HG03064 (cell line): ENCODE results near the gene KCNQ1OT1.

ENCODE experiments used
- ATAC-seq: cut with Tn5 transposase; IDR thresholded peaks from one replicate; pipeline ENCODE4 v1.9.1; 2021; ENCODE audit warnings: low read depth; ENCODE audit not compliant: unreplicated experiment

KCNQ1OT1 gene

DNA sequence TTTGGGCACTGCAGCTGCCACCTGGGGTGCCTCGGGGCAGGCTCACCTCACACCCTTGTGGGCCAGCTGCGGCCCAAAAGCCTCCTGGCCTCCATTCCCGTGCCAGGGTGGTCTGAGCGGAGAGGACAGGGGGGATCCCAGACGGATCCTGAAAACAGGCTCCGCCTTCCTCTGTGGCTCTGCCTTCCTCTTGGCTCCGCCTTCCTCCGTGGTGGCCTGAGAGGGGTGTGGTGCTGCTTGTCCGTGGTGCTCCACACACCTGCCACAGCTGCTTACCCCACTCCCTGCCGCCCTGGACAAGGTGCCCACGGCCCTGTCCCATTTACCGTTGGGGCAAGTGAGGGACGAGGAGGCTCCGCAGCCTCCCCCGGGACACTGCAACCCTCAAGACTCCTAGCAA, 23.2 kb upstream of the KCNQ1OT1 start:
- ATAC-seq: no peak

DNA sequence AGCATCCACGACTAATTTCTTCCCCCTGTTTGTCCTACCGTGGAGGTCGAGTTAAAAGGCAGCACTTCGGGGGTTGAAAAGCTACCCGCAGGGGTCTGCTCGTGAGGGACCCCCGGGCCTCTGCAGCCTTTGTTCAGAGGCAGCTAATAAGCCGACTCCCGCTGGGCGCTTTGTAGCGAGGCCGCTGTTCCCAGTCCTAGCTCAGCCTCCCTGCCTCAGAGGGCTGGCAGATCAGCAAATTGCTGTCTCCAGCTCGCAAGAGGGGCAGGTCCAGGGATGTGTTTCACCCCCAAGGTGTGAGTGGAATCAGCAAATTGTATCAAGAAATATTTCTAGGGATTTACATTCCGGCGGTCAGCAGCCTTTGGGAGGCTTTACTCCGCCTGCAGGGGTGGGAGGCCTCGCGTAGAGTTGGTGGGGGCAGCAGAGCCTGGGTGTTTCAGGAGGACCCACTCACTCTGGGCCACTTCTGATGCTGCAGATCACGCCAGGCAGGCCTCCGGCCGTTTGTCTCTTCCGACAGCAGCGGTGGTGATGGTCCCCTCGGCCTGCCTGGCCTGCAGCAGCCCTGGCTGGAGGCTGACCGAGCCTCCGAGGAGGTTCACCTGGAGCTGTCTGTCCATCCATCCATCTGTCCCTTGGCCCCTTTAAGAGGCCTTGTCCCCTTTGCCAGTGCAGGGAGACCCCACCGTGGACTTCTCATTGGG, 21.6 kb upstream of the KCNQ1OT1 start:
- no peak for ATAC-seq

DNA sequence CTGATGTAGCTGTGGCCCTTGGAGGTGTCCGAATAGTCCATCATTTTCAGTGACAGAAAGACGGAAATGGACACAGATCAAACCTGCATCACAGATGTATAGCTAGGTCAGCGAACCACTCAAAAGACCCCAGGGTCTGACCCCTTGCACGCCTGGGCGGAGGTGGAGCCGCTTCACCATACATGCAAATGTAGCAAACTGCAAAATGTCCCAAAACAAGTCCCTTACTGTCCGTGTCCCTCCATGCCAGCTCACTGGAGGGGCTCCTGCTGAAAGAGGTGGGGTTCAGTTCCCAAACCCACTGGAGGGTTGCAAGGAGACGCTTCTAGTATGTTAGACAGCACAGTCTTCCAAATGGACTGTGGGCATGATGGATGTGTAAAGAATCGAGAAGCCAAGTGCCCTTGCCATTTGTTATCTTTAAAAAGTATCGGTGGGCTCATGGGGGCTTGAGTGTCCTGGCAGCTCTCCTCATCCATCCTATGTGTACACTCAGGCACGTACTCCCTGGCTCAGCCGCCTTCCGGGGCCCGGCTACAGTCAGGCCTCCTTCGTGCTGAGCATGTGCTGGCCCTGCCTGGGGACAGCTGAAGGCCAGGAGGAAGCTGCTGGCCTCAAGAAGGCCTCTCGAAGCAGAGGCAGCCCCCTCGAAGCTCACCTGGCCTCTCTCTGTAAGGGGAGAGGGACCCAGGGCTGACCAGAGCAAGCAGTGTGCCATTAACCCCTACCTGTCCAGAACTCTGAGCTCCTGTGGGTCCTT, 20.2 kb upstream of the KCNQ1OT1 start:
- no peak for ATAC-seq

DNA sequence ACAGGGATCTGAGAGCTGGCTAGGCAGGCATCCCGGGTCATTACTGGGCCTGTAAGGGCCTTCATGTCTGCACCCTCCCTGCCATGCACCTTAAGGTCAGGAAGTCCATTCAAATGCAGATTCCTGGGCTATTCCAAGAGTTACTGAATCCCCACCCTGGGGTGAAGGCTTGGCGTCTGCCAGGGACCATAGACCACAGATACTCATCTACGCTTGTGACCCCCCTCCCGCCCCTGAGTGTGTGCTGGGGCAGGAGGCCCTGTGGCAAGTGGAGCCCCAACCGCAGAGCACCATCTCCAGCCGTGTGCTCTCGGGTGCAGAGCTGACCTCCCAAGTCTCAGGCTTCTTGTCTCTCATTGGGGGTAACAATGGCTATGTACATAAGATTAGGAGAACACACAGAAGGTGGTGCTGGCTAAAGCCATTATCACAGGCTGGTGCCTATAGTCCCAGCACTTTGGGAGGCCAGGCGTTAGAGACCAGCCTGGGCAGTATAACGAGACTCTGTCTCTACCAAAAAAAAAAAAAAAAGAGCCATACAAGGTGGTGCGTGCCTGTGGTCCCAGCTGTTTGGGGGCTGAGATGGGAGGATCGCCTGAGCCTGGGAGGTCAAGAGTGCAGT, 19.1 kb upstream of the KCNQ1OT1 start:
- no peak for ATAC-seq

DNA sequence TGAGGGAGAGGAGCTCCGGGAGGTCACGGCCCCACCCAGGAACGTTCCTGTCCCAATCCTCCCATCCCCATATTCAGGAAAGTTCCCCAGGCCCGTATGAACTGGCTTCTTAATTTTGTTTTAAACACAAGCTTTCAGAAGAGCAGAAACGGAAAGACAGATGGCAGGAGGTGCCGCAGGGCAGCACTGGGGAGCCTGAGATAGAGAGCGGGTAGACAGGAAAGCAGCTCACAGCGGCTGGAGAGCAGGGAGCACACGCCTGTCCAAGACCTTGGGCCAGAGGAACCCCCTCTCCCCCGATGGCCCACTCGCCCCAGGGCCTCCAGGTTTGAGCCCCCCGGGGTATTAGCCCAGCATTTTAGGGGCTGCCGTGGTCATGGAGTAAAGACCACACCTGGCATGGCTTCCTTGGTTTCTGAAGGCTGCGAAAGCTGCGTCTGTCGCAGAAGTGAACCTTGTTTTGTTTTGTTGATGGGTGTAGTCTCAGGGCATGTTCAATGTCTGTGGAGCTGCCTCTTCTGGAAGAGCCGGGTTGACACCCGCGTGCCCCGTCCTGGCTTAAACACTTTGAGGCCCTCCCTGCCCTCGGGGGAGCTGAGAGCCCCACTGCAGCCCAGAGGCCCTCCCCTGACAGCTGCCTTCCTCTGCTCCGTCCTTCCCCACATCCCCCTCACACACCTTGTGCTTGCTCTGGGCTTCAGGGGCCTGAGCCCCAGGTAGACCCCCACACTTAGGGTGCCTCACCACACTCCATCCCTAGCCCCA, 17.9 kb upstream of the KCNQ1OT1 start:
- ATAC-seq: no peak

DNA sequence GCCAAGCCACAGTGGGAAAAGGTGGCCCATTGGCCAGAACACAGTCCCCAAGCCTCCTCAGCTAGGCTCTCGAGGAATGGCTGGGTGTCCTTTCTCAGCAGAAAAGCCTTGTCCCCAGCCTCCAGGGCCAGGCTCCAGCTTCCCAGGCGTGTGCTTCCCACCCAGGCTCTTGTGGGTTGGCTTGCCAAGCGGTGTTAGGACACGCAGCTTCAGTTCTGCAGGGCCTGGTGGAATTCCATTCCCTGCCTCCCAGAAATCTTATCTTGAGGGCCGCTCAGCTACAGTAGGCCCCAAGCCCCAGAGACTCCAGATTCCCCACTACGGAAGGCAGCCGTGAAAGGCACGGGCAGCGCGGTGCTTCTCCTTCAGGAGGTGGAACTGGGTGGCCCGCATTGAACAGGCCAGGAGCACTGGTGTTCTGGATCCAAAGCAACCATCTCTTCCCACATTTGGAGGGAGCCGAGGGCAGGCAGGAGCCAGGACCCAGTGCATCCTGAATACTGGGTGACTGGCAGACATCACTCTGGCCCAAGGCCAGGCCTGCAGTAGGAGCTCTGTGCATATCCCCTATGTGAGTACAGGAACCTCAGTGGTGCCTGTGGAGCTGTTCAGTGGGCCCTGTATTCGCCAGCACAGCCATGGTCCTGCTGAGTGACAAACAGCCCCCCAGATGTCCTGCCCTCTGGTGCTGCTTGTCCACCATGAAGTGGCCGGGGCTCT, 16.7 kb upstream of the KCNQ1OT1 start:
- no peak for ATAC-seq

DNA sequence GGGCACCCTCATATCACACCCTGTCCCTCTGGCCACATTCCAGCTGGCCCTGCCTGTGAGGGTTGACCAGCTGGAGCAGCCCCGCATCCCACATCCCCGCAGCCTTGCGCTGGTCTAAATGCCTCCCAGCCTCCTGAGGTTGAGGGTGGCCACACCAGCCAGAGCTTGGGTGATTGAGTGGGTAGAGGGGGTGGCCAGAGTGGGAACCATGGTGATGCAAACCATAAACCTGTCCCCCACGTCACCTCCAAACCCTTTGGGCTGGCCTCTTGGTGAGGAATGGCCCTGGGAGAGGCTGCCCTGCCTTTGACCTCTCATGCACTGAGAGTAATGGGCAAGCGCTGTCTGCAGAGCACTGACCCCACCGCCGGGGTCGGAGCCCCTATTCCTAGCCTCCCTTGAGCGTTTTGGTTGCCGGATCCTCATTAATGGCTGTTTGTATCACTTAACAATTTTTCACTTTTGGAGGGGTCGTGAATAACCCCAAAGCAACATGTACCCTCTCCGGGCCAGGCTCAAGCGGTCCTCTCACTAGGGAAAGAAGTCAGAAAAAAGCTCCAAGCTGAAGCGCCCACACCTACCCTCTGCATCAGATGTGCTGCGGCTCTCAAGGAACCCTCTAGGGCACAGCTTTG, 16.0 kb upstream of the KCNQ1OT1 start:
- ATAC-seq: no peak

DNA sequence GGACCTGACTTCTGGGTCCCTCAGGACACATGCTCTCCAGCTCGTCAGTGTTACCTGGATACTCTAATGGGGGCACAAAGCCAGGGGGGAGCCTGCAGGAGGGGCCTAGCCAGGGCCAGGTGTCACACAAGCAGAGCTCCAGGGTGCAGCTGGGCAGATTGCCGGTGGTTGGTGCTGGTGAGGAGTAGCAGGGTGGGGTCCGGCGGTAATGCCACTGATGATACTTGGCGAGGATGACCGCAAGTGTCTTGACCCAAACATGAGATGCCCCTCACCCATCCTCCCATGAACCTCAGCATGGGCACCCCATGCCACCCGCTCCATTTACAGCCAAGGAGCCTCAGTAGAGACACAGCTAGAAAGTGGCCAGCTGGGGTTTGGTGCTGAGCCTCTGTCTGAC, 15.1 kb upstream of the KCNQ1OT1 start:
- no peak for ATAC-seq

DNA sequence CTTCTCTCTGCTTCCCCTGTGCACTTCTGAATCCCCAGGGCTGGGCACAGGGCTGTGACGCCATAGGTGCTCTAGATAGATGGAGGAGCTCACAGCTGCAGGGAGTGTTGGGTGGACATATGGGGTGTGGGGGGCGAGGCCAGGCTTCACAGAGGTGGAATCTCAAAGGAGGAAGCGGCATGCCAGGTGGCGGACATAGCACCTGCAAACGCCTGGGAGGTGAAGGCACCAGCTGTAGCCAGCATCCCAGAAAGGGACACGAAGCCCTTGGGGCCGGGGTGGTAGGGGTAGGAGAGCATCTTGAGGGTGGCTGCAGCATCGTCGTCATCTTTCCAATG, 14.6 kb upstream of the KCNQ1OT1 start:
- ATAC-seq: no peak

DNA sequence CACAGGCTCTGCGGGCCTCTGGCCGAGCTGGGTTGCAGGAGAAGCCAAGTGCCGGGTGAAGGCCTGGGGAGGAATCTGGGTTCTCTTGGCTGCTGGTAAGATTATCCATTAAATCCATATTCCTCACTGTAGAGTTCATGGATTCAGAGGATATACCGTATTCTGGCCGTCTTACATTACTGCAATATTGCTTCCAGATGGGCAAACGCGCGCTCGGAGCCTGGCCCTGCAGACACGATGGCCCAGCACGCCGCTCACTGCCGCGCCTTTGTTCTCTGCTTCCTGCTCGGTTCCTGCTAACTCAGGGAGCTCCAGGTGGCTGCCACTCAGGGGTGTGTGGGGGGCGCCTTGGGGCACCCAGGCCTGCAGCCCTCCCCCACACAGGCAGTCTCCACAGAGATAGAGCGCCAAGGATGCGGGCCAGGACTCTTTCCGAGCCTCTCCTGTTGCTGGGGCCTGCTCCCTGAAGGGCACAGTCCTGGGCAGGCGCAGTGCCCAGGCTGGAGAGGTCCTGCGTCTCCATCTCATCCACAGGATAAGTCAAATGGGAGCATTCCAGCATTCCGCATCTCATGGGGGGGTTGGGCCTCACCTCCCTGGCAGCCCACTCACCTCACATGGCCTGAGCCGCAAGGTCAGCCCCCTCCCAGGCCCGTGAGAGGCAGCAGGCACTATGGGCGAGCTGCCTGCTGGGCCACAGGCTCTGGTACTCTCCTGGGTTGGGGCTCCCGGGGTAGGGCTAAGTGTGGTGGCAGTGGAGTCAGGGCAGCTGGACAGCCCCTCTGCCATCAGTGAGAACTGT, 14.1 kb upstream of the KCNQ1OT1 start:
- no peak for ATAC-seq

DNA sequence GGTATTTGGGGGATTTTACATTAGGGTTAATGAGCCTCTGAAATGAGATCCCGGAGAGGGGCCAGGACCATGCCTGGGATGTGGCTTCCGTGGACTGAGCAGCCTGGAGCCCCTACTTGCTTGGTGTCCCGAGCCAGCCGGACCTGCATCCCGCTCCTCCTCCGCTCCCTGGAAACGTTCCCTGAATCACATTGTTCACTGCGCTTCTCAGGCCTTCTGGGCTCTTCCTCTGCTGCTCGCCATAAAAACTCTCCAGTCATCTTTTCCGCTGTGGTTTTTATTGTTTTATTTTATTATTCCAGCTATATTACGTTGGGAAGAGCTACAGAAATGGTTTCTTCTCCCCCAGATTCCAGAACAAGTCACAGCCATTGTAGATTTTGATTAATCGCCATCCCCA, 13.3 kb upstream of the KCNQ1OT1 start:
- ATAC-seq: no peak

DNA sequence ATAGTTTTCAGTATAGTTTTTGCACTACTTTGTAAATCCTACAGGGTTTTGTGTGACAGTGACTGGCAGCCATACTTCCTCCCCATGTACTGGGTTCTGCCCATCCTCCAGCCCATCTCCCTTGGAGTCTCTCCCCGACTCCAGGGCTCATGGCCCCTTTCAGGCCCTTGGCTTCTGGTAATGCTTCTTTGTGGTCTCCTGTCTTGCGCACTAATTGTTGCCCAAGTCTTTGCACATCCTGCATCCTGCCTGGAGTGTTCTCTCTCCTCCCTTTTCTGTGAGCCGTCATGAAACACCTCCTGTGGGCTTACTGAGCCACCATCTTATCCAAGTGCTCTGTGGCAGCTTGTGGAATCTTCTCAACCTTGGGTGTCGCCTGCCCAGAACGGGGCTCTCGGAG, 11.4 kb upstream of the KCNQ1OT1 start:
- no peak for ATAC-seq

DNA sequence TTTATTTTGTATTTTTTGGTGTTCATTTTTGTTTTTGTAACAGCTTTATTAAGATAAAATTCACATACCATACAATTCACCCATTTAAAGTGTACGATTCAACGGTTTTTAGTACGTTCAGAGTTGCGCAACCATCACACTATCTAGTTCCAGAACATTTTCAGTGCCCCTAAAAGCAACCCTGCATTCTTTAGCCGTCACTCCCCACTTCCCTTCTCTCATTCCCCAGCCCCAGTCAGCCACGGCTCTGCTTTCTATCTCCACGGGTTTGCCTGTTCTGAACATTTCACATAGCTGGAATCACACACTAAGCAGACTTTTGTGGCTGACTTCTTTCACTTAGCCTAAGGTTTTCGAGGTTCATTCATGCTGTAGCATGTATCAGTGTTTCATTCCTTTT, 9.6 kb upstream of the KCNQ1OT1 start:
- no peak for ATAC-seq

DNA sequence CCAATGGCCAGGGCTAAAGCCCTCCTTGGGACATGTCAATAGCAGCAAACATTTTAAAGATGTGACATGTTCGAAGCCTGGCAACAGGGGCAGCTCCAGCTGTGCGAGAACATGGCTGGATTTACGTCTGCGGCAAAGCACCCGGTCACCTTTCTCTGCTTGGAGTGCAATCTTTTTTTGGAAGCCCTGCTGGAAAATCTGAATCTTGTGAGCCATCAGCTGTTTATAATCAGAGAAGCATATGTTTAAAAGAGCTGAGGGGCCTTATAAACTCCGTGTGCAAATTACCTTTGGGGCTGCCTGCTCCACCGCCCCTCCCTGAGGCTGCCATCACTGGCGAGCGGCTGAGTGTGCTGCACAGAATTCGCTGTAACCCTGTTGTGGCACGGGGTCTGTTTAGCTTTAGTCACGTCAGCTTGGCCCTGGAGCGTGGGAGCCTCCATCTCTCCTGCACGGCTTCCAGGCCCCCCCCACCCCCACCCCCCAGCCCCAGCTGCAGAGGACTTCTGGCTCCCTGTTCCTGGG, 9.0 kb upstream of the KCNQ1OT1 start:
- no peak for ATAC-seq

DNA sequence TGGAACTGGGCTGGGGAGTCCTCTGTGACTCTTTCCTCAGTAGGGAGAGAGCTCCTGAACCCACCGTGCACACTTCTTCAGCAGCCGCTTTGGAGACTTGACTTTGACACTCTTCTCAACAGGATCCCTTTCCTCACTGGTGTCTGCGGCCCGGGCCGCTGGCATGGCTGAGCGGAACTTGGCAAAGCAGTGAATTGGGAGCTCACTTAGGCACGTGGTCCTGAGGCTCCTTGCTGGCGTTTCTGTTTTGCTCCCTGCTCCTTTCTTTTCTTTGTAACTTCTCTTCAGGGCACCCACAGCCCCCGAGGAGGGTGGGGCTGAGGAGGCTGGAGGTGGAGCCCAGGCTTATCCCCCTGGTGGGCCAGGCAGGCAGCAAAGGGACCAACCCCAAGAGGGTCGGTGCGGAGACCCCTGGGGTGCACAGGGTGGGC, 8.4 kb upstream of the KCNQ1OT1 start:
- ATAC-seq: no peak

DNA sequence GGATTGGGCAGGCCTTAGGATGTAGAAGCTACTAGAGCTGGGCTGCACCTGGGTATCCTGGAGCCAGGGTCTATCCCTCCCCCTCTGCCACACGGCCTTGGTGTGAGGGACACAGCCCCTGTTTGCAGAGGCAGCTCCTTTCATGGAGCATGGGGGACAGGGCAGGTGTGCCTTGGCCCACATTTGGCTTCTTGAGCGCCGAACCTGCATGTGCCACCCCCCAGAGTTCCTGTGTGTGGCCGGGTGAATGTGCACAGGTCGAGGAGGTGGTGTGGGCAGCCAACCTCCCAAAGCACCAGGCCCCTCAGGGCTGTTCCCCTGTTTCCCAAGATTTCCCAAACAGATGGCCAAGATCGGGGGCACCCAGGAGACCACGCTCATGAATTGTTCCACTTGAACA, 7.9 kb upstream of the KCNQ1OT1 start:
- no peak for ATAC-seq

DNA sequence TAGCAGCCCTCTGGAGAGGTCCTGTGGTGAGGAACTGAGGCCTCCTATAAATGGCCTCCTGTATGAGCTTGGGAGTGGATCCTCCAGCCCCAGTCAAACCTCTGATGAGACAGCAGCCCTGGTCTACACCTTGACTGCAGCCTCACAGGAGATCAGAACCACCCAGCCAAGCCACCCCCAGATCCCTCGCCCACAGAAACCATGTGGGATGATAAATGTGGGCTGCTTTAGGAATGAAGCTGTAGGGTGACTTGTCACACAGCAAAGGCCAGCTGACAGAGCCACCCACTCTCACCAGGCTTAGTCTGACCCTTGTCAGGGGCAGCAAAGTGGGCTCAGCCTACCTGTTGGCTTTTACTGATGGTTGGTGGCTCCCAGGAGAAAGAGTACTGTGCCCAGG, 6.5 kb upstream of the KCNQ1OT1 start:
- no peak for ATAC-seq

DNA sequence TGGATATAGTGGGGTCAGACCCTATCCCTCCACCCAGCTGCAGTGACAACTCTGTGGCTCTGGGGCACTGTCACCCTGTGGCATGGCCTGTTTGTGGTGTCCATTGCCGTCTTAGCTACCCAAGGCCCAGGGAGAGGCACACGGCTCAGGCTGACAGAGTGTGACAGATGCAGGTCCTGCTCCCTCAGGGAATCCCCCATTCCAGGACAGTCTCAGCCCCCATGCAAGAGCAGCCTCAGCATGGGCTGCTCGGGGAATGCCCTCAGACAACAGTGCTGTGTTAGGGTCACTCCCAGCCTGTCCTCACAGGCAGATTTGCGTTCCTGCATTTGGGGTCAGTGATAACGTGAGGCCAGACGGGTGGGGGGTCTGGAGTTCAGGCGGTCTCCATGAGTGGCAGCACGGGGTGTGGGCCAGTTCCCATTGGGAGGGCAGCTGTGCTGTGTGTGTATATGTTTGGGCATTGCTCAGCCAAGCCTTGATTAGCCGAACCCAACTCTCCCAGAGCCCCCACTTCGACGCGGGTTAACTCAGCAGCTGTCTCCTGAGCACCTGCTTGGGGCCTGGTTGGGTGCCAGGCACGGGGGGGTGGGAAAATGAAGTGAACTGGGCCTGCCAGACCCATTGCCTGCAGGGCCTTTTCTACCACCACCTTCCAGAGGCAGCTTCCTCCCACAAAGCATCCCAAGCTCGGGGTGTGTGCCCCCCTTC, 5.3 kb upstream of the KCNQ1OT1 start:
- ATAC-seq: no peak
